ENCODE measurements around the gene TMEM120B. TPM values are rescaled to one million over a fixed set of nuclear protein-coding genes. Genes with fewer than 3 reads are reported as not detected.
"Not testable (repeated sequence)": the region's sequence is repeated elsewhere in the genome, so short reads cannot be mapped to it uniquely, and the experiment has no call there.

TMEM120B gene
- total RNA-seq, 4 donors from 2014 or later: 7.1 to 13.8 (median 8.8) TPM

DNA sequence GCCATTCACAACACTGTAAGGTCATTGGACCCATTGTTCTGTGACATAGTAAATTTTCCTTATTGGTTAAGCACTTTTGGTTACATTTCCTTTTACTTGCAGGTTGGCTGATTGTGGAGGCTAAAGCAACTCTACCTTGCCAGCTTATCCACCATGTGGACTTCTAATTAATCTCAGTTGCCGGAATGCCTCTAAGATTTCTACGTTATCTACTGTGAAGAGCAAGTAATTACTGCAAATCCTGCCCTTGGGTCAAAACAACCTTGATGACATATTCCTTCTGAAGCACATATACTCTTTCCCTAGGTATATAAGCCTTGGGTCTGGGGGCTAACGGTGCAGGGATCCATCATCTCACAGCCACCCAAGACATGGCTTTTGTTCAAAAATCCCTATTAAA is 23.6 kb upstream of the TMEM120B start:
- 81% methylated on average over 3 of the region's 3 CpGs for WGBS
- no peak for DNase-seq (ENCODE audit: low spot score in 2 of 2)

DNA sequence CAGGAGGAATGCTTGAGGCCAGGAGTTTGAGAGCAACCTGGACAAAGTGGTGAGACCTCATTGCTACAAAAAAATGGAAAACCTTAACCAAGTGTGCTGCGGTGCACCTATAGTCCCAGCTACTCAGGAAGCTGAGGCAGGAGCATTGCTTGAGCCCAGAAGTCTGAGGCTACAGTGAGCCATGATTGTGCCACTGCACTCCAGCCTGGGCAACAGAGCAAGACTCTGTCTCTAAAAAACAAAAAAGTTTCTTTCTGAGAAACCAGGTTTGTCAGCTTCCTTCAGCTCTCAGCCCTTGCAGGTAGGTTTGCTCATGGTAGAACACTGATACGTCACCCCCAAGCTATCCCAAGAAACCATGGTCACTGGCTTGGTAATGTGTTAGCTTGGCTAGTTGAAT is 23.1 kb upstream of the TMEM120B start:
- Histone ChIP-seq H3K4me1 (peaks cover 7% of the 10 kb centered on the region), H3K27me3 (no peaks in the 10 kb centered on the region), H3K36me3 (no peaks in the 10 kb centered on the region), H3K27ac (no peak overlapping the region), H3K4me3 (no peak overlapping the region), H3K9me3 (no peaks in the 10 kb centered on the region)
- TF ChIP-seq POLR2A (IDR thresholded peaks at IDR 0.05): no peak
- no peak for TF ChIP-seq EP300 (IDR thresholded peaks at IDR 0.05)
- TF ChIP-seq POLR2AphosphoS5 (IDR thresholded peaks at IDR 0.05): no peak
- TF ChIP-seq, protein P1, sequence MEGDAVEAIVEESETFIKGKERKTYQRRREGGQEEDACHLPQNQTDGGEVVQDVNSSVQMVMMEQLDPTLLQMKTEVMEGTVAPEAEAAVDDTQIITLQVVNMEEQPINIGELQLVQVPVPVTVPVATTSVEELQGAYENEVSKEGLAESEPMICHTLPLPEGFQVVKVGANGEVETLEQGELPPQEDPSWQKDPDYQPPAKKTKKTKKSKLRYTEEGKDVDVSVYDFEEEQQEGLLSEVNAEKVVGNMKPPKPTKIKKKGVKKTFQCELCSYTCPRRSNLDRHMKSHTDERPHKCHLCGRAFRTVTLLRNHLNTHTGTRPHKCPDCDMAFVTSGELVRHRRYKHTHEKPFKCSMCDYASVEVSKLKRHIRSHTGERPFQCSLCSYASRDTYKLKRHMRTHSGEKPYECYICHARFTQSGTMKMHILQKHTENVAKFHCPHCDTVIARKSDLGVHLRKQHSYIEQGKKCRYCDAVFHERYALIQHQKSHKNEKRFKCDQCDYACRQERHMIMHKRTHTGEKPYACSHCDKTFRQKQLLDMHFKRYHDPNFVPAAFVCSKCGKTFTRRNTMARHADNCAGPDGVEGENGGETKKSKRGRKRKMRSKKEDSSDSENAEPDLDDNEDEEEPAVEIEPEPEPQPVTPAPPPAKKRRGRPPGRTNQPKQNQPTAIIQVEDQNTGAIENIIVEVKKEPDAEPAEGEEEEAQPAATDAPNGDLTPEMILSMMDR (IDR thresholded peaks at IDR 0.05): no peak
- 83% methylated on average over 2 of the region's 2 CpGs for WGBS
- DNase-seq (ENCODE audit: low spot score in 2 of 2): no peak

More for the DNA sequence above, 23.6 kb upstream of the TMEM120B start:
- H3K4me1 ChIP-seq: peaks cover 7% of the 10 kb centered on the region
- H3K36me3 ChIP-seq: no peaks in the 10 kb centered on the region
- H3K27ac ChIP-seq: no peak overlapping the region
- H3K27me3 ChIP-seq: no peaks in the 10 kb centered on the region
- no peak overlapping the region for H3K4me3 ChIP-seq
- no peaks in the 10 kb centered on the region for H3K9me3 ChIP-seq
- TF ChIP-seq POLR2AphosphoS5 (IDR thresholded peaks at IDR 0.05): no peak
- TF ChIP-seq, protein P1 (IDR thresholded peaks at IDR 0.05): no peak
- TF ChIP-seq POLR2A (IDR thresholded peaks at IDR 0.05): no peak
- no peak for TF ChIP-seq EP300 (IDR thresholded peaks at IDR 0.05)

DNA sequence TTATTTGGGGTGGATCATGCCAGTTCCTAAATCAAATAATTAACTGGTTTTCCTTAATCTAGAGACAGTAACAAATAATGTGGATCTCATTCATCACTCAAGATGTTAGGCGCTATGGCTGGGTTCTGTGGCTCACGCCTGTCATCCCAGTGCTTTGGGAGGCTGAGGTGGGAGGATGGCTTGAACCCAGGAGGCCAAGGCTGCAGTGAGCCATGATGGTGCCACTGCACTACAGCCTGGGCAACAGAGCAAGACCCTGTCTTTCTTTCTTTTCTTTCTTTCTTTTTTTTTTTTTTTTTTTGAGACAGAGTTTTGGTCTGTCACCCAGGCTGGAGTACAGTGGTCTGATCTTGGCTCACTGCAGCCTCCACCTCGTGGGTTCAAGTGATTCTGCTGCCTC is 19.8 kb upstream of the TMEM120B start:
- H3K4me3 ChIP-seq; H3K9me3 ChIP-seq; DNase-seq (ENCODE audit: low spot score in 2 of 2); H3K27ac ChIP-seq; H3K4me1 ChIP-seq; H3K27me3 ChIP-seq; H3K36me3 ChIP-seq: not testable (repeated sequence)
- 74% methylated on average over 3 of the region's 3 CpGs for WGBS

DNA sequence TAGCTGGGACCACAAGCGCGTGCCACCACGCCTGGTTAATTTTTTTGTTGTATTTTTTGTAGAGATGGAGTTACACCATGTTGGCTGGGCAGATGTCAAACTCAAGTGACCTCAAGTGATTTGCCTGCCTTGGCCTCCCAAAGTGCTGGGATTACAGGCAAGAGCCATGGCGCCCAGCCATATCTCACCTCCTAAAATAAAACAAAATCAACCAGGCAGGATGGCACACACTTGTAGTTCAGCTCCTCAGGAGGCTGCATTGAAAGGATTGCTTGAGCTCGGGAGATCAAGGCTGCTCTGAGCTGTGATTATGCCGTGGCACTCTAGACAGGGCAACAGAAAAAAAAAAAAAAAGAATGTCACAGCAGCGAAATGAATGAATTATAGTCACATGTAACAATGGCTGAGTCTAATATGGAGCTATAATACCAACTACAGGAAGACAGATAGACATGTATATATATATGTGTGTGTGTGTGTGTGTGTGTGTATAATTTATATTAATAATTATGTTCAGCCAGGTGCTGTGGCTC is 19.3 kb upstream of the TMEM120B start:
- Histone ChIP-seq H3K4me1 (peaks cover 3% of the 10 kb centered on the region), H3K27me3 (no peaks in the 10 kb centered on the region), H3K4me3 (no peak overlapping the region), H3K36me3 (no peaks in the 10 kb centered on the region), H3K9me3 (no peaks in the 10 kb centered on the region), H3K27ac (no peak overlapping the region)
- TF ChIP-seq, protein P1 (IDR thresholded peaks at IDR 0.05): no peak
- no peak for TF ChIP-seq POLR2A (IDR thresholded peaks at IDR 0.05)
- no peak for TF ChIP-seq POLR2AphosphoS5 (IDR thresholded peaks at IDR 0.05)
- TF ChIP-seq EP300 (IDR thresholded peaks at IDR 0.05): no peak
- no peak for DNase-seq (ENCODE audit: low spot score in 2 of 2)
- 75% methylated on average over 7 of the region's 7 CpGs for WGBS

DNA sequence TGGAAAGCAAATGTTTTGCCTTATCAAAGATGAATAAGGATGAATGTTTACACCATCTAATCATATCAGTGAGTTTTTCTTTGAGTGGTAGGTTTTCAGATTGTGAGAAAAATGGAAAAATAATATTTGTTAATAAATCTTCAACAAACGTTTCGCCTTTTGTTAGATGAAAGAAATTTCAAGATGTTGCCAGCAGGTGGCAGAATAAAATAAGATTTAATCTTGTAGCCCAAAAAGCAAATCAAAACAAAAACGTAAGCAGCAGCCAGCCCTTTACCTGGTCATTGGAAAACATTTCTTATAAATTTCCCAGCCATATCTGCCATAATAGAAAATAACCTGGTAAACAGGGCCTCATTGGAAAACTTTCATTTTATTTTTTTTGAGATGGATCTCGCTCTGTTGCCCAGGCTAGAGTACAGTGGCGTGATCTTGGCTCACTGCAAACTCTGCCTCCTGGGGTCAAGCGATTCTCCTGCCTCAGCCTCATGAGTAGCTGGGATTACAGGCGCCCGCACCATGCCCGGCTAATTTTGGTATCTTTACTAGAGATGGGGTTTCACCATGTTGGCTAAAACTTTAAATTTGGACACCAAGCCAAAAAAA is 15.4 kb upstream of the TMEM120B start:
- Histone ChIP-seq H3K36me3 (no peaks in the 10 kb centered on the region), H3K4me1 (peaks cover 3% of the 10 kb centered on the region), H3K27me3 (no peaks in the 10 kb centered on the region), H3K27ac (no peak overlapping the region), H3K9me3 (no peaks in the 10 kb centered on the region), H3K4me3 (no peak overlapping the region)
- WGBS: 43% methylated on average over 9 of the region's 9 CpGs
- TF ChIP-seq POLR2A (IDR thresholded peaks at IDR 0.05): no peak
- TF ChIP-seq, protein P1 (IDR thresholded peaks at IDR 0.05): peak in 1 of 2 donors; percentile 77
- DNase-seq (ENCODE audit: low spot score in 2 of 2): no peak

DNA sequence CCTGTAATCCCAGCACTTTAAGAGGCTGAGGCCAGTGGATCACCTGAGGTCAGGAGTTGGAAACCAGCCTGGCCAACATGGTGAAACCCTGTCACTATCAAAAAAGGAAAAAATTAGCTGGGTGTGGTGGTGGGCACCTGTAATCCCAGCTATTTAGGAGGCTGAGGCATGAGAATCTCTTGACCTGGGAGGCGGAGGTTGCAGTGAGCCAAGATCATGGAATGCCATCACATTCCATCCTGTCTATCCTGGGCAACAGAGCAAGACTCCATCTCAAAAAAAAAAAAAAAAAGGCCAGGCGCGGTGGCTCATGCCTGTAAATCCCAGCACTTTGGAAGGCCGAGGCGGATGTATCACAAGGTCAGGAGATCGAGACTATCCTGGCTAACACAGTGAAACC is 14.7 kb upstream of the TMEM120B start:
- not testable (repeated sequence) for H3K27ac ChIP-seq; H3K36me3 ChIP-seq; H3K4me1 ChIP-seq; H3K9me3 ChIP-seq; H3K27me3 ChIP-seq; H3K4me3 ChIP-seq; DNase-seq (ENCODE audit: low spot score in 2 of 2)
- 93% methylated on average over 6 of the region's 6 CpGs for WGBS

Data from suprapubic skin (tissue), 4 donors.